Smooth muscle cell (in vitro differentiated cells): Measurements from ENCODE around the gene CCDC183. TPM values are rescaled to one million over a fixed set of nuclear protein-coding genes. Genes with fewer than 3 reads are reported as not detected.
"Not testable (repeated sequence)": the region's sequence is repeated elsewhere in the genome, so short reads cannot be mapped to it uniquely, and the experiment has no call there.

Source experiments
- DNase-seq: peaks from one replicate; lab custom pipeline; 2025; ENCODE audit not compliant: unreplicated experiment; lab: John Stamatoyannopoulos, UW
- H2AFZ ChIP-seq: fragments of 200-600 bp; sonication (generic); 2 replicates; pipeline ENCODE4 v1.6.0; 2016; ENCODE audit warnings: antibody characterized with exemption, low read depth, mild to moderate bottlenecking
- H3F3A ChIP-seq: fragments of 200-600 bp; sonication (generic); 2 replicates; pipeline ENCODE4 v1.6.0; 2017; ENCODE audit warnings: antibody characterized with exemption, low read depth
- H3K27ac ChIP-seq: fragments of 200-600 bp; sonication (generic); 2 replicates; pipeline ENCODE4 v1.5.1; 2016; ENCODE audit warnings: low read depth, mild to moderate bottlenecking
- H3K27me3 ChIP-seq: fragments of 200-600 bp; sonication (generic); 2 replicates; pipeline ENCODE4 v1.6.1; 2016; ENCODE audit warnings: low read depth, mild to moderate bottlenecking
- H3K36me3 ChIP-seq: fragments of 200-600 bp; sonication (generic); 2 replicates; pipeline ENCODE4 v1.5.1; 2016; ENCODE audit warnings: low read depth
- H3K4me1 ChIP-seq: fragments of 200-600 bp; sonication (generic); 2 replicates; pipeline ENCODE4 v1.5.1; 2016; ENCODE audit warnings: low read depth
- H3K4me2 ChIP-seq: fragments of 200-600 bp; sonication (generic); 2 replicates; pipeline ENCODE4 v1.6.0; 2016; ENCODE audit warnings: mild to moderate bottlenecking
- H3K4me3 ChIP-seq: fragments of 200-600 bp; sonication (generic); 2 replicates; pipeline ENCODE4 v1.5.1; 2016; ENCODE audit warnings: mild to moderate bottlenecking
- H3K79me2 ChIP-seq: fragments of 200-600 bp; sonication (generic); 2 replicates; pipeline ENCODE4 v1.6.0; 2016; ENCODE audit warnings: low read depth, mild to moderate bottlenecking
- H3K9ac ChIP-seq: fragments of 200-600 bp; sonication (generic); 2 replicates; pipeline ENCODE4 v1.6.0; 2016; ENCODE audit warnings: low read depth
- H3K9me3 ChIP-seq: fragments of 200-600 bp; sonication (generic); replicated peaks from 2 replicates; pipeline ENCODE4 v1.5.1; 2016; ENCODE audit warnings: low read depth
- H4K20me1 ChIP-seq: fragments of 200-600 bp; sonication (generic); 2 replicates; pipeline ENCODE4 v1.6.0; 2016; ENCODE audit warnings: low read depth
- CTCF ChIP-seq: fragments of 200-600 bp; sonication (generic); IDR thresholded peaks from 2 replicates; pipeline ENCODE4 v1.5.1; 2017; ENCODE audit warnings: borderline replicate concordance, mild to moderate bottlenecking, antibody characterized with exemption; ENCODE audit not compliant: insufficient read depth, poor library complexity, severe bottlenecking
- WGBS: methylation state at CpG from one replicate; pipeline ENCODE4 v1.1.7; 2016; ENCODE audit warnings: low lambda C conversion rate; 5-methylcytosine and 5-hydroxymethylcytosine counted together
- polyA plus RNA-seq: library from polyadenylated mRNA; unstranded; fragments of >200 nt; fragmentation: Nextera tagmentation; extraction: Ambion mirVana; gene quantifications from 2 replicates; pipeline ENCODE4 v1.2.1, GENCODE V29; 2016
- total RNA-seq: library from RNA; depleted of rRNA; stranded (reverse); fragments of >200 nt; gene quantifications from 2 replicates; pipeline ENCODE4 v1.2.3, GENCODE V29; 2014

The CCDC183 gene
- total and polyA plus RNA-seq, 2 experiments from 2014 or later: 2.0 to 3.7 TPM

- no peak overlapping the region for H3K27ac ChIP-seq
- no peak for DNase-seq
- WGBS: 98% methylated on average over 14 of the region's 23 CpGs
These were observed 35.6 kb downstream of the CCDC183 start for GRCh38 chr9:136831720-136832104.

GRCh38 chr9:136832581-136832980, 36.4 kb downstream of the CCDC183 start:
- no peak overlapping the region for H3K4me2 ChIP-seq
- no peak overlapping the region for H3K27ac ChIP-seq
- H3K79me2 ChIP-seq: no peaks in the 10 kb centered on the region
- H3K27me3 ChIP-seq: no peaks in the 10 kb centered on the region
- peaks cover 12% of the 10 kb centered on the region for H3F3A ChIP-seq
- no peak overlapping the region for H3K9ac ChIP-seq
- H3K4me3 ChIP-seq: no peak overlapping the region
- 93% methylated on average over 9 of the region's 9 CpGs for WGBS
- H2AFZ ChIP-seq: no peak overlapping the region
- peaks cover 8% of the 10 kb centered on the region for H4K20me1 ChIP-seq
- no peaks in the 10 kb centered on the region for H3K9me3 ChIP-seq
- H3K36me3 ChIP-seq: no peaks in the 10 kb centered on the region
- no peaks in the 10 kb centered on the region for H3K4me1 ChIP-seq
- DNase-seq: no peak
- no peak for TF ChIP-seq CTCF

More at GRCh38 chr9:136831720-136832104, 35.6 kb downstream of the CCDC183 start:
- Histone ChIP-seq H3K79me2 (no peaks in the 10 kb centered on the region), H3K36me3 (no peaks in the 10 kb centered on the region), H4K20me1 (peaks cover 8% of the 10 kb centered on the region), H3F3A (peaks cover 12% of the 10 kb centered on the region), H3K27me3 (no peaks in the 10 kb centered on the region), H3K9me3 (no peaks in the 10 kb centered on the region), H2AFZ (no peak overlapping the region), H3K9ac (no peak overlapping the region), H3K4me3 (no peak overlapping the region), H3K4me1 (no peaks in the 10 kb centered on the region), H3K4me2 (no peak overlapping the region)
- TF ChIP-seq CTCF: no peak

- H2AFZ ChIP-seq, H3K79me2 ChIP-seq, DNase-seq, H3K27me3 ChIP-seq, H3K9me3 ChIP-seq, H3K4me1 ChIP-seq, H3K4me3 ChIP-seq, H4K20me1 ChIP-seq, H3K9ac ChIP-seq, H3K27ac ChIP-seq, H3K36me3 ChIP-seq, H3K4me2 ChIP-seq: not testable (repeated sequence)
- peaks cover 12% of the 10 kb centered on the region for H3F3A ChIP-seq
- WGBS: 94% methylated on average over 16 of the region's 16 CpGs
These were observed 37.4 kb downstream of the CCDC183 start for GRCh38 chr9:136833381-136834048.

- H3K9me3 ChIP-seq: no peaks in the 10 kb centered on the region
- H3K4me3 ChIP-seq: no peak overlapping the region
- no peaks in the 10 kb centered on the region for H3K79me2 ChIP-seq
- no peaks in the 10 kb centered on the region for H3K36me3 ChIP-seq
- DNase-seq: no peak
- no peak for TF ChIP-seq CTCF
- 97% methylated on average over 35 of the region's 36 CpGs for WGBS
- peaks cover 4% of the 10 kb centered on the region for H3K4me1 ChIP-seq
- peaks cover 12% of the 10 kb centered on the region for H3F3A ChIP-seq
- H4K20me1 ChIP-seq: peaks cover 15% of the 10 kb centered on the region
- no peak overlapping the region for H3K4me2 ChIP-seq
- no peak overlapping the region for H3K9ac ChIP-seq
- no peaks in the 10 kb centered on the region for H3K27me3 ChIP-seq
- no peak overlapping the region for H2AFZ ChIP-seq
- H3K27ac ChIP-seq: no peak overlapping the region
These were observed 39.2 kb downstream of the CCDC183 start for GRCh38 chr9:136835162-136835931.
